ENCODE measurements around the gene PRDM16.

Gene PRDM16

DNA sequence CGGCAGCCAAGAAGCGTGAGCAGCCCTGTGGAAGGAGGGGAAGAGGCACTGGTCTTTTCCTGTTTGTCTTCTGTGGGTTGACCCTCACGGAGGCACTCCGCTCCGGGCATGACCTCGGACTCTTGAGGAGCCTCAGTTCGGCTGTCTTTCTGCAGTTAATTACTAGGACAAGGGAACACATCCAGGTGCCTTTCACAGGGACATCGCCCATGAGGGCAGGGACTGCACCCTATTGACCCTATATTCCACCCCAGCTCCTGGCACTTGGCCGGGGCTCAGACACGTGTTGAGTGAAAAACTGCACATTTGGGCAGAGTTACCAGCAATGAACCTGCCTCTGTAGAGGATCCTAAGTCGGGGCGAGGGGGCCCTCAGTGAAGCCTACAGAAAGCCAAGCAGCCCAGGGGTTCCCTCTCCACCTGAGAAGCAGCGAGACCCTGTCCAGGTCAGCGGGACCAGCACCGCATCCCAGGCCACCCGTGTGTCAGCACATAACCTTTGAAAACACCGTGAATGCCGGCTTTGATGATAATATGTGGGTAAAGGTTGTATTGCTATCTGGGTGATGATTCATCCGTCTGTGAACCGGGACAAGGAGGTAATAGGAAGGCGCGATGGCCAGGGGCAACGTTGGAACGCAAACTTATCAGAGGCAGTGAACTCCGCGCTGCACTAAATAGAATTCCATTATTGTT is 224.0 kb downstream of the PRDM16 start:
- DNase-seq (ENCODE audit: low read depth in 1 of 2, low spot score in 1 of 2), result no peak
- TF ChIP-seq JUND (IDR thresholded peaks at IDR 0.05; ENCODE audit: low read depth), result no peak
- in situ Hi-C loops (cut with HindIII; ENCODE audit: low pct_unique_long_range_greater_than_20kb, low sequenced_read_pairs), result no loop called here

DNA sequence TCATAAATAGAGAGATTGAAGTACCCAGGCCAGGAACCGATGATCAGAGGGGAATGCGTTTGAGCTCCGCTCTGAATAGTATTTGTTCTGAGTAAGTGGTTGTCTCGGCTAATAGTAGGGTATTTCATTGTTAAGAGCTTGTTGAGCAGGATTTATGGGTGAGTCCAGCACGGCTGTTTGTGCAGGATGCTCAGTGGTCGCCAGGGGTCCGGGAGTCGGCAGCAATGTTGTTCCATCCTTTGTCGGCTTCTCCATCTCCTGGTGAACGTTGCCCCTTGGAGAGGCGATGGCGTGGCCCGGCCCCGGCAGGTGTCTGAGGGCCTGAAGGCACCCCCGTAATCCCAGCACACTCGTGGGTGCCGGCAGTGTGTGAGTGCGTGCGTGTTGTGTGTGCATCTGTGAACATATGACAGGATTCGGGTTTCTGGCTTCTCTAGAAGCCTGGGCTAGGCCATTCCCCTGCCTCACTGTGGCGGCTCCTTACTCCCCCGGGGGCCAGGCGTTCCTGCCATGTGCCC is 224.6 kb downstream of the PRDM16 start:
- no peak for TF ChIP-seq JUND (IDR thresholded peaks at IDR 0.05; ENCODE audit: low read depth)
- in situ Hi-C loops (cut with HindIII; ENCODE audit: low pct_unique_long_range_greater_than_20kb, low sequenced_read_pairs), result no loop called here

DNA sequence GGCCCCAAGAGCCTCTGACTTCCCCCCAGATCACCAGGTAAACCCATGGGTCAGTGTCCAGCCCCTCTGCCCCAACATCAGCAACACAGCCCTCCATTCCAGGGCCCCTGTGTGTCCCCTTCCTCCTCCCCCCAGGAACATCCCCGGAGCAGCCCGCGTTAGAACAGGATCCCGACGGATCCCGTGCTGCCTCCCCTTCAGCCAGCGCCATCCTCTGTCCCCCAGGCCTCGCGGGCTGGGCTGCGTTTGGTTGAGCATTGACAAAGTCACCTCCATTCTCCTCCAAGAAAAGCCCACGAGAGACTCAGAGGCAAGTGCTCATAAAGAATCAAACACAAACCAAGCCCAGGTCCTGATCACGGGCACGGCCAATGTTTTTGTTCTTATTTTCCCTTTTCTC is 225.4 kb downstream of the PRDM16 start:
- no peak for DNase-seq (ENCODE audit: low read depth in 1 of 2, low spot score in 1 of 2)
- TF ChIP-seq JUND (IDR thresholded peaks at IDR 0.05; ENCODE audit: low read depth), result no peak
- in situ Hi-C loops (cut with HindIII; ENCODE audit: low pct_unique_long_range_greater_than_20kb, low sequenced_read_pairs), result no loop called here

More for the DNA sequence above, 224.6 kb downstream of the PRDM16 start:
- DNase-seq (ENCODE audit: low read depth in 1 of 2, low spot score in 1 of 2), result no peak

DNA sequence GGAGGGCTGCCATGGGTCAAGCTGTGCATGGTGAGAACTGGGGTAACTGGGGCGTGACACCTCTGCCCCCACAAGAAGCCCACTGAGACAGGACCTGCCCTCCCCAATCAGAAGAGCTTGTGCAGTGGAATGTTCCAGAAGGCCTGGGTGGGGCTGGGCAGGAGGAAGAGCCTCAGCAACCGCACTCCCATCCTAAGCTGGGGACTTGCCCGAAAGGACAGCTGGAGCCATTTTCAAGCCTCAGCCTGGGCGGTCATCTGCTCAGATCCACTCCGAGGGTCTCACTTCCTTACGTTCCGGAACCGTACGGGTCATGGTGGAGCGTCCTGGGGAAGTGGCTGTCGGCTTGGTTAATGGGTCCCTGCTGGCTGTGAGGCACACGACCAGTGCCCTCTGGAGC is 226.8 kb downstream of the PRDM16 start:
- no peak for TF ChIP-seq JUND (IDR thresholded peaks at IDR 0.05; ENCODE audit: low read depth)
- in situ Hi-C loops (cut with HindIII; ENCODE audit: low pct_unique_long_range_greater_than_20kb, low sequenced_read_pairs), result no loop called here

DNA sequence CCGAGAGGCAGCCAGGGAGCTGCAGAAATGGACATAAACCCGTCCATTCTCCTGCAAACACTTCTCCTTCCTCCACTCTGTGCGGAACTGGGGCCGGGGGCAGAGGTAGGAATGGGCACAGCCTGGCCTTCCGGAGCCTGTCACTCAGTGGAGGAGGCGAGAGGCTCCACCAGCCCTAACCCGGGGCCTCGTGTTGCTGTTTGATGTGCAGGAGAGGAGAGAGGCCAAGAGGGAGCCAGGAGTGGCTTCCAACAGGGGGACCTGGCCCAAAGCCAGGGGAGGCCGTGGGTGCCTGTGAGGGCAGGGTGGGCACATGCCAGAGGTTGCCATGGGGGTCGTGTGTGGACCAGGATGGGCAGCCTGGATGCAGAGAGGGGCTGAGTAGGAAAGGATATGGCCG is 227.3 kb downstream of the PRDM16 start:
- no peak for TF ChIP-seq JUND (IDR thresholded peaks at IDR 0.05; ENCODE audit: low read depth)
- in situ Hi-C loops (cut with HindIII; ENCODE audit: low pct_unique_long_range_greater_than_20kb, low sequenced_read_pairs), result no loop called here
- DNase-seq (ENCODE audit: low read depth in 1 of 2, low spot score in 1 of 2), result no peak

More for the DNA sequence above, 226.8 kb downstream of the PRDM16 start:
- DNase-seq (ENCODE audit: low read depth in 1 of 2, low spot score in 1 of 2), result no peak

DNA sequence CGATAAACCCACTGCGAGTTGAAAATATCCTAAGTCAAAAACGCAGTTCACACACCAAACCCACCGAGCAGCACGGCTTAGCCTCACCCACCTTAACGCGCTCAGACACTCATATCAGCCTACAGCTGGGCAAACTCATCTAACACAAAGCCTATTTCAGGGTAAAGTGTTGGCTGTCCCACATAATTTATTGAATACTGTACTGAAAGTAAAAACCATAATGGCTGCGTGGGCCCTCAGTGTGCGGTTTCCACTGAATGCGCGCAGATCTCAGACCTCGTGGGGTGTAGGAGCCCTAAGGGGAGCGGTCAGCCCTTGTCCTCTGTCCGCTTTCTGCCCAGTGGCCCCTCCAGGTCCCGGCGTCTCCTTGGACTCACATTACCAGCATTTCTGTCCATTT is 227.8 kb downstream of the PRDM16 start:
- no peak for TF ChIP-seq JUND (IDR thresholded peaks at IDR 0.05; ENCODE audit: low read depth)
- in situ Hi-C loops (cut with HindIII; ENCODE audit: low pct_unique_long_range_greater_than_20kb, low sequenced_read_pairs), result no loop called here
- DNase-seq (ENCODE audit: low read depth in 1 of 2, low spot score in 1 of 2), result no peak

DNA sequence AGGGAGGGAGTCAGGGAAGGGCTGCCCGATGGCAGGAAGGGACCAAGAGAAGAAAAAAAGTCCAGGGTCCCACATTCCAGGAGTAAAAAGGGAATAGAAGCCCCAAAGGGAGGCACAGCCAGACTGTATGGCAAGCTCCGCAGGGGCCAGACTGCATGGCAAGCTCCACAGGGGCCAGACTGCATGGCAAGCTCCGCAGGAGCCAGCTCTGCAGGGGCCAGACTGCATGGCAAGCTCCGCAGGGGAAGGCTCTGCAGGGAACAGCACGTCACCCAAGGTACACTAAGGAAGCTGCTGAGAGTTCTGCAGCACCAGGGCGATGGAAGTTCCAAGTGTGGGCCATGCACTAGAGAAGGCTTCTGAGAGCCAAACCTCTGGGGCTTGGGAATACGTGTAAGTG is 228.8 kb downstream of the PRDM16 start:
- no peak for DNase-seq (ENCODE audit: low read depth in 1 of 2, low spot score in 1 of 2)
- TF ChIP-seq JUND (IDR thresholded peaks at IDR 0.05; ENCODE audit: low read depth), result no peak
- in situ Hi-C loops (cut with HindIII; ENCODE audit: low pct_unique_long_range_greater_than_20kb, low sequenced_read_pairs), result no loop called here

DNA sequence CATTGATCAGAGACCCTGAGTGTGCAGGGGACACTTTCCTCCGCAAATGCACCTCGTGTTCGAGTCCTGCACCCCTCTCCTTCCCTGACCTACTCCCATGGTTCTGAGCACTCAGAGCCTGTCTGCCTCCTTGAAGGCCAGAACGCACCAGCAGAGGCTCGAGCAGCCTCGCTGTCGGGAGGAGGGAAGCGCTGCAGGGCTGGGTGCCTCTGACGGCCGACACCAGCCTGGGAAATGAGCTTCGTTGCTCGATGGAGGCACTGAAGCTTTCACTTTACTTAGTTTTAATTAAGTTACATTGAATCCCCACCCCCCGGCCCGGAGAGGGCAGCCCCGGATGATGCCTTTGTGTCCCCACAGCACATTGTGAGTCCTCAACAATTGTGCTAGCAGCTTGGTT is 229.2 kb downstream of the PRDM16 start:
- TF ChIP-seq JUND (IDR thresholded peaks at IDR 0.05; ENCODE audit: low read depth), result no peak
- DNase-seq (ENCODE audit: low read depth in 1 of 2, low spot score in 1 of 2), result no peak
- in situ Hi-C loops (cut with HindIII; ENCODE audit: low pct_unique_long_range_greater_than_20kb, low sequenced_read_pairs), result no loop called here

DNA sequence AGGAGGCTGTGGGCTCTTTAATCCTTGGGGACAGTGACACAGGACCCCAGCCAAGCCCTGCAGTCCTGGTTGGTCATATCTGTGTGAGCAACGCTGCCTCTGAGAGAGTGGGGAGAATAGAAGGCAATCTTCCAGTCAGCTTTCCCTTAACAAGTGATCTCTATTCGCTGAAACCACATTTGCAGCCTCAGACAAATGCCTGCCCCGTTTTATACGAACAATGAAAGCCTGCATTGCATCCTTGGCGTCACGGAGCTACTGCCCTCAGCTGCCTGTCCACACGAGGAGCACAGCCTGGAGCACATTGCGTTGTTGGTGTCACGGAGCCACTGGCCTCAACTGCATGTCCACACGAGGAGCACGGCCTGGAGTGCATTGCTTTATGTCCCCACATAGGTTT is 235.2 kb downstream of the PRDM16 start:
- in situ Hi-C loops (cut with HindIII; ENCODE audit: low pct_unique_long_range_greater_than_20kb, low sequenced_read_pairs), result no loop called here
- TF ChIP-seq JUND (IDR thresholded peaks at IDR 0.05; ENCODE audit: low read depth), result no peak
- DNase-seq (ENCODE audit: low read depth in 1 of 2, low spot score in 1 of 2), result no peak

DNA sequence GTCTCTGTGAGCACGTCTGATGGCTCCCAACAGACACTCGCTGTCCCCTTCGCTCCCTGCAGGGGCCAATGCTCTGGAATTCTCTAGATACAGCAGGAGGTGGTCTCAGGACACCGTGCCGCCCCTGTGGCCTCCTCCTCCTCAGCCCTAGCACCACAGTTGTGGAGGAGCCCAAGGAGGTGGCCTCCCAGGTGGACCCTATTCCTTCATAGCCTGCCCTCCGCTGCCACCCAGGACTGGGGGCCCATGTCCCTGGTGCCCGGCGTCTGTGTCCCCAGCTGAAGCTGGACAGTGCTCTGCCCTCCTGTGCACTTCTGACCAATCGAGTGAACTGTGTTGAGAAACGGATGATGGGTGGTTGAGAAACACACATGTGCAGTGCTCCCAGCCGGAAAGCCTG is 235.7 kb downstream of the PRDM16 start:
- TF ChIP-seq JUND (IDR thresholded peaks at IDR 0.05; ENCODE audit: low read depth), result no peak
- in situ Hi-C loops (cut with HindIII; ENCODE audit: low pct_unique_long_range_greater_than_20kb, low sequenced_read_pairs), result no loop called here
- DNase-seq (ENCODE audit: low read depth in 1 of 2, low spot score in 1 of 2), result no peak

DNA sequence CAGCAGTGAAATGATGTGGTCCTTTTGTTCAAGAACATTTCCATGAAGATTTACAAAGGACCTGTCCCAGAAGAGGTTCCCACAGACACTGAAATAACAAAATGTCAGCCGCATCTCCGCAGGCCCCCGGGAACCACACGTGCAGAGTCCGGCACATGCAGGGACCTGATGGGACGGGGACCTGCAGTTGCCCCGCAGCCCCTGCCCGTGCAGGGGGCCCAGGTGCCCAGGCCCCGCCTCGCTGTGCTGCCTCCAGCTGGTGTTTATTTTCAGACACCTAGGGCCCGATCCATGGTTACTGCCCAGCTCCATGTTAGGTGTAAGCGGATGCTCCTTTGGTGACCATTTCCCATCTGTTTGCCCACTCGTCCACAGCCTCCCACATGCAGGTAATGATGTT is 236.2 kb downstream of the PRDM16 start:
- no peak for DNase-seq (ENCODE audit: low read depth in 1 of 2, low spot score in 1 of 2)
- in situ Hi-C loops (cut with HindIII; ENCODE audit: low pct_unique_long_range_greater_than_20kb, low sequenced_read_pairs), result no loop called here
- no peak for TF ChIP-seq JUND (IDR thresholded peaks at IDR 0.05; ENCODE audit: low read depth)

DNA sequence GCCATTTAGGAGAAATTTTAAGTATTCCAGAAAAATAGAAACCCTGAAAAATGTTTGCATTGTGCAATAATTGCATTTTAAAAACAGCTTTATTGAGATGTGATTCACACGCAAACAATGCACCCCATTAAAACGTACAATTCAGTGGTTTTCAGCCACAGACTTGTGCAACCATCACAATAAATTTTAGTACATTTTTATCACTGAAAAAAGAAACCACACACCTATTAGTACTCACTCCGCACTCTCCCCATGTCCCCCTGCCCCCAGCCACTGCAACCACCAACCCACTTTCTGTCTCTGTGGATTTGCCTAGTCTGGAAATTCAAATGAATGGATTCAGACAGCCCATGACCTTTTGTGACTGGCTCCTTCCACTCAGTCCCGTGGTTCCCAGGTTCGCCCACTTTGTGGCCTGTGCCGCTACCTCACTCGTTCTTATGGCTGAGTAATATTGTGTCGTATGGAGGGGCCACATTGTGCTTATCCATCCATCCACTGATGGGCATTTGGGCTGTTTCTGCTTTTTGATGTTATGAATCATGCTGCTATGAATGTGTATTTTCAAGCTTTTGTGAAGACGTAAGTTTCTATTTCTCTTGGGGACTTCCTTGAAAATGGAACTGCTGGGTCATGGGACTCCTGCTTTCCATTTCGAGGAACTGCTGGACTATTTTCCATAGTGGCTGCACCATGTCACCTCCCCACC is 237.7 kb downstream of the PRDM16 start:
- in situ Hi-C loops (cut with HindIII; ENCODE audit: low pct_unique_long_range_greater_than_20kb, low sequenced_read_pairs), result no loop called here
- DNase-seq (ENCODE audit: low read depth in 1 of 2, low spot score in 1 of 2), result no peak
- no peak for TF ChIP-seq JUND (IDR thresholded peaks at IDR 0.05; ENCODE audit: low read depth)

DNA sequence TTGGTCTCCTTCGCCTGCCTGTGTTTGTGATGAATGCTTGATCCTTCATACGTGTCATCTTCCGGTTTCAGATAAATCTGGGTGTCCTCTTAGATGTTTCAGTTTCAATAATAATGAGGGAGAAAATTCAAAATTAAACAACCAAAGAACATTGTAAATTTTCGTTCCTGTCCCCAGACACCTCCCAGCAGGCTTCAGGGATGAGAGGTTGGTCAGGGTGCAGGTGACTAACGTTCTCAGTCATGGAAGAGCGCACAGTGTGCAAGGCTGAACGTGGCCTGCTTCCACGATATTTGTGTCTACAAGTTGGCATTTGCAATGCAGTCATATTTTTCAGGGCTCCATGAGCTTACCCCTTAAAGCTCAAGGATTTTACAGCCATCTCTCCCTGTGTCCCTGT is 238.4 kb downstream of the PRDM16 start:
- DNase-seq (ENCODE audit: low read depth in 1 of 2, low spot score in 1 of 2), result no peak
- in situ Hi-C loops (cut with HindIII; ENCODE audit: low pct_unique_long_range_greater_than_20kb, low sequenced_read_pairs), result no loop called here
- no peak for TF ChIP-seq JUND (IDR thresholded peaks at IDR 0.05; ENCODE audit: low read depth)

Data from T47D (cell line).